GM12878 (cell line): ENCODE data around the gene SRSF2. TPM values are rescaled to one million over a fixed set of nuclear protein-coding genes. Genes with fewer than 3 reads are reported as not detected.
A peak's percentile ranks its signal among the peaks of the same experiment; 100 is the strongest.

Experiments
- CEBPB ChIP-seq, 2 experiments: fragments of 150-350 bp in 1 of 2; IDR thresholded peaks; 2 replicates each; pipeline ENCODE4 v1.6.1; 2012 to 2014; ENCODE audit warnings: low read depth in 2 of 2, low read length in 2 of 2, borderline replicate concordance in 1 of 2, inconsistent platforms in 1 of 2
- ELK1 ChIP-seq: IDR thresholded peaks from 2 replicates; pipeline ENCODE4 v1.6.1; 2012; ENCODE audit warnings: low read depth, low read length, improper control_type of control experiment
- EZH2 ChIP-seq: IDR thresholded peaks from 2 replicates; pipeline ENCODE4 v1.6.1; 2012; ENCODE audit warnings: low read depth, mild to moderate bottlenecking, control low read depth, inconsistent platforms, low read length, borderline replicate concordance; ENCODE audit not compliant: control insufficient read depth
- FOXK2 ChIP-seq: fragments of 450-650 bp; IDR thresholded peaks from 2 replicates; pipeline ENCODE4 v1.6.1; 2017; ENCODE audit warnings: mild to moderate bottlenecking, moderate library complexity
- GABPA ChIP-seq: IDR thresholded peaks from 2 replicates; pipeline ENCODE4 v1.6.1; 2014; ENCODE audit warnings: antibody characterized with exemption, low read depth, mild to moderate bottlenecking, inconsistent platforms
- GATAD2B ChIP-seq: fragments of 450-650 bp; conservative IDR thresholded peaks from 2 replicates; pipeline ENCODE4 v1.6.1; 2017; ENCODE audit warnings: low read depth, mild to moderate bottlenecking, moderate library complexity
- HSF1 ChIP-seq: fragments of 150-350 bp; IDR thresholded peaks from 2 replicates; pipeline ENCODE4 v1.6.1; 2014; ENCODE audit warnings: mild to moderate bottlenecking, low read depth, low read length
- IKZF2 ChIP-seq, 2 experiments: fragments of 450-650 bp; IDR thresholded peaks; 2 replicates each; pipeline ENCODE4 v1.6.1; 2017; ENCODE audit warnings: mild to moderate bottlenecking in 2 of 2, moderate library complexity in 2 of 2
- KDM1A ChIP-seq: fragments of 200-600 bp; sonication (generic); IDR thresholded peaks from 2 replicates; pipeline ENCODE4 v1.6.1; 2016; ENCODE audit warnings: borderline replicate concordance
- LARP7 ChIP-seq: fragments of 450-650 bp; IDR thresholded peaks from 2 replicates; pipeline ENCODE4 v1.6.1; 2017; ENCODE audit warnings: mild to moderate bottlenecking
- MTA2 ChIP-seq: fragments of 450-650 bp; IDR thresholded peaks from 2 replicates; pipeline ENCODE4 v1.6.1; 2016; ENCODE audit warnings: low read depth, mild to moderate bottlenecking, moderate library complexity
- MXI1 ChIP-seq: fragments of 150-350 bp; IDR thresholded peaks from 2 replicates; pipeline ENCODE4 v1.6.1; 2011; ENCODE audit warnings: low read depth, mild to moderate bottlenecking, inconsistent platforms, low read length, improper control_type of control experiment
- NFXL1 ChIP-seq: fragments of 450-650 bp; IDR thresholded peaks from 2 replicates; pipeline ENCODE4 v1.6.1; 2017; ENCODE audit warnings: antibody characterized with exemption, mild to moderate bottlenecking, borderline replicate concordance
- POLR2AphosphoS2 ChIP-seq: IDR thresholded peaks from 2 replicates; pipeline ENCODE4 v1.6.1; 2011; ENCODE audit warnings: low read depth, mild to moderate bottlenecking, low read length, improper control_type of control experiment, moderate library complexity
- RELA ChIP-seq: fragments of 450-650 bp; IDR thresholded peaks from 2 replicates; pipeline ENCODE4 v1.8.0; 2014; ENCODE audit warnings: borderline replicate concordance; ENCODE audit not compliant: partially characterized antibody
- SKIL ChIP-seq: fragments of 450-650 bp; IDR thresholded peaks from 2 replicates; pipeline ENCODE4 v1.6.1; 2017; ENCODE audit warnings: mild to moderate bottlenecking, low read depth, inconsistent platforms; ENCODE audit not compliant: poor library complexity, severe bottlenecking
- SP1 ChIP-seq: IDR thresholded peaks from one replicate; pipeline ENCODE4 v1.6.1; 2011; ENCODE audit warnings: low read depth, low read length
- TAF1 ChIP-seq: IDR thresholded peaks from 2 replicates; pipeline ENCODE4 v1.6.1; 2011; ENCODE audit warnings: mild to moderate bottlenecking, low read depth, low read length, borderline replicate concordance
- TBL1XR1 ChIP-seq: IDR thresholded peaks from 2 replicates; pipeline ENCODE4 v1.6.1; 2012; ENCODE audit warnings: low read depth, low read length, improper control_type of control experiment
- ZBED1 ChIP-seq: IDR thresholded peaks from 2 replicates; pipeline ENCODE4 v1.6.1; 2016; ENCODE audit warnings: borderline replicate concordance
- ZBTB40 ChIP-seq: fragments of 450-650 bp; IDR thresholded peaks from 2 replicates; pipeline ENCODE4 v1.6.1; 2016; ENCODE audit warnings: mild to moderate bottlenecking, moderate library complexity, borderline replicate concordance
- ZNF24 ChIP-seq: fragments of 450-650 bp; IDR thresholded peaks from 2 replicates; pipeline ENCODE4 v1.6.1; 2017; ENCODE audit warnings: antibody characterized with exemption, mild to moderate bottlenecking
- ZSCAN29 ChIP-seq: fragments of 450-650 bp; IDR thresholded peaks from 2 replicates; pipeline ENCODE4 v1.6.1; 2017; ENCODE audit warnings: mild to moderate bottlenecking, moderate library complexity
- polyA plus RNA-seq, 11 experiments: library from polyadenylated mRNA; depleted of rRNA in 4 of 11; unstranded in 6 of 11; stranded (reverse) in 5 of 11; fragments of >200 nt; fragmentation: Nextera tagmentation in 4 of 11; fragmentation: Illumina TruSeq in 1 of 11; extraction: Ambion mirVana in 4 of 11; extraction: Trizol in 1 of 11; gene quantifications; 1 replicate in 1 of 11; 2 replicates in 10 of 11; pipeline versions ENCODE4 v1.2.1 to v1.2.3, GENCODE V29; 2011 to 2016; ENCODE audit warnings: inconsistent platforms in 2 of 11, missing spikeins in 2 of 11, low read depth in 1 of 11
- total RNA-seq, 4 experiments: library from RNA; depleted of rRNA in 3 of 4; stranded (reverse); fragments of >200 nt in 3 of 4; fragmentation: Illumina TruSeq in 1 of 4; extraction: Trizol in 1 of 4; gene quantifications; 2 replicates each; pipeline versions ENCODE4 v1.2.1 to v1.2.3, GENCODE V29; 2013 to 2021

SRSF2 gene
- total and polyA plus RNA-seq, 10 of the 15 experiments (the other 5 are each of a cell fraction or from before 2014, with no cell fraction given) = 225 to 795 (median 410) TPM

GRCh38 chr17:76737082-76737675 is at the start of gene SRSF2 (continued):
- TF ChIP-seq HSF1 (no peak), ZSCAN29 (no peak), ZBTB40 (peak; percentile 93), MTA2 (peak; percentile 57; the same call in 1 of the 2 replicates), GABPA (peak; percentile 88), NFXL1 (0 out of 2 replicates have a peak, but pooled peaks have one; percentile 45), EZH2 (no peak), RELA (peak; percentile 61), SKIL (no peak), ZNF24 (peak; percentile 25; the same call in 1 of the 2 replicates), GATAD2B (peak; percentile 72), FOXK2 (peak; percentile 40; the same call in 1 of the 2 replicates), ZBED1 (peak; percentile 82; the same call in 1 of the 2 replicates), IKZF2 (IDR thresholded peaks at IDR 0.05) (no peak), MXI1 (peak; percentile 71), POLR2AphosphoS2 (peak; percentile 100), KDM1A (no peak), LARP7 (peak; percentile 89), CEBPB (IDR thresholded peaks at IDR 0.05; ENCODE audit: borderline replicate concordance in 1 of 2, low read depth in 2 of 2, low read length in 2 of 2) (no peak), TAF1 (peak; percentile 98), SP1 (peak; percentile 83), ELK1 (no peak), TBL1XR1 (no peak)
